GM21423 (cell line): ENCODE data around the gene CREBBP.
A peak's percentile ranks its signal among the peaks of the same experiment; 100 is the strongest.

Experiments used
- ATAC-seq: cut with Tn5 transposase; IDR thresholded peaks from one replicate; pipeline ENCODE4 v1.9.1; 2021; ENCODE audit warnings: mild to moderate bottlenecking, moderate library complexity; ENCODE audit not compliant: unreplicated experiment

The CREBBP gene

DNA sequence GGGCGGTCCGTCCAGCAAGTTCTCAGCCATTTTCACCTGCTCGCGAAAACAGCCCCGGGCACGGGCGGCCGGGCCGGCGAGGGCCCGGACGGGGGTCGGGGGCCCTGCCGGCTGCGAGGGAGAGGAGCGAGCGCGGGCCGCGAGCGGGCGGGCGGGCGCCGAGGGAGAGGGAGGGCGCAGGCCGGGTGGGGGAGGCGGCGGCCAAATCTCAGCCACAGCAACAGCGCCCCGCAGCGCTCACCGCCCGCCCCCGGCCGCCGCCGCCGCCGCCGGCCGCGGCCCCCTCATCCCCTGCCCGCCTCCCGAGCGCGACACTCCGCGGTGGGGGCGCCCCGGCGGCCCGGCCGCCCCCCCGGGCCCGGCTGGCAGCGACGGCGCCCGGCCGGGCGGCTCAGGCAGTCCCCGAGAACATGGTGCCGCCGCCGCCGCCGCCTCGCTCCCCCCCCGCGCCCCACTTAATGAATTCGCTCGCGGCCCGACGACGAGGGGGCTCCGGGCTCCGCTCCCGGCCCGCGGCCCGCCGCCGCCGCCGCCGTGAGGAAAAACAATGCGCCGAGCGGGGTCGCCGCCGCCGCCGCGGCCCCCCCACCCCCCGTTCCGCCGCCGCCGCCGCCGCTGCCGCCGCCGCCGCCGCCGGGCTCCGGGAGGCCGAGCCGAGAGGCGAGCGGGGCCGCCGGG lies 487 bp downstream of the CREBBP start:
- peak; percentile 57 for ATAC-seq

- no peak for ATAC-seq
Observed at GRCh38 chr16:3879258-3879886, 1.1 kb downstream of the CREBBP start.

DNA sequence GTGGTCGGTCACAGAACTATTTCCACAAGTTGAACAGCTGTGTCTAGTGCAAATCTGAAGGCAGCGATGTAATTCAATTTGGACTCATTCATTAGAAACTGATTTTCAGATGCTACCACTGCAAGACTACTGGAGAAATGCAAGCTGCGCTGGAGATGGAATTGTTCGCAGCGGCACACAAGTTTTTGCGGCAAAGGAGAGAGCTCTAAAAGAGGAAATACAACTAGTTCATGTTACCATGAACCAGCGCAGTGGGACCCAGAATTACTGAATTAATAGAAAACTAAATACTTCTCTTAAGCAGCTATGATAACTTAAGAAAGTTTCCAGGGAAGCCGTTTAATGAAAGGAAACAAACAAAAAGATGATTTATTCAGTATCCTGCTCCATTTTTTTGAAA lies 1.9 kb downstream of the CREBBP start:
- ATAC-seq, result no peak

- no peak for ATAC-seq
Observed at GRCh38 chr16:3876695-3877094, 3.8 kb downstream of the CREBBP start.

GRCh38 chr16:3876160-3876559 lies 4.4 kb downstream of the CREBBP start:
- ATAC-seq, result no peak

- no peak for ATAC-seq
Observed at GRCh38 chr16:3874794-3875692, 5.5 kb downstream of the CREBBP start.

DNA sequence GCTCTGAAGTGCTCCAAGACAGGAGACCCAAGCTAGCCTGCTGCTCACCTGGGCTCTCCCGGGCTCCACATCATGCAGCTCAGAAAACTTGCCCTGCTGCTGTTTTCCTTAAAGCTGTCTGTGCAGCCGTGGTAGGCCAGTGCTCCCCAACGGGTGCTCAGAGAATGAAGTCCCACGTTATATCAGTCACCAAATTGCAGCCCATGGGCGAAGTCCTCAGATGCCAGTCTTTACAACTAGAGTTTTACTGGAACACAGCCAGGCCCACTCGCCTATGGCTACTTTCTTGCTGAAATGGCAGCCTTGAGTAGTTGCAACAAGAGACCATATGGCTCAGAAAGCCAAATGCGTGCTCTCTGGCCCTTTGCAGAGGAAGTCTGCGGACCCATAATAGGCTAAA lies 6.3 kb downstream of the CREBBP start:
- ATAC-seq, result no peak

DNA sequence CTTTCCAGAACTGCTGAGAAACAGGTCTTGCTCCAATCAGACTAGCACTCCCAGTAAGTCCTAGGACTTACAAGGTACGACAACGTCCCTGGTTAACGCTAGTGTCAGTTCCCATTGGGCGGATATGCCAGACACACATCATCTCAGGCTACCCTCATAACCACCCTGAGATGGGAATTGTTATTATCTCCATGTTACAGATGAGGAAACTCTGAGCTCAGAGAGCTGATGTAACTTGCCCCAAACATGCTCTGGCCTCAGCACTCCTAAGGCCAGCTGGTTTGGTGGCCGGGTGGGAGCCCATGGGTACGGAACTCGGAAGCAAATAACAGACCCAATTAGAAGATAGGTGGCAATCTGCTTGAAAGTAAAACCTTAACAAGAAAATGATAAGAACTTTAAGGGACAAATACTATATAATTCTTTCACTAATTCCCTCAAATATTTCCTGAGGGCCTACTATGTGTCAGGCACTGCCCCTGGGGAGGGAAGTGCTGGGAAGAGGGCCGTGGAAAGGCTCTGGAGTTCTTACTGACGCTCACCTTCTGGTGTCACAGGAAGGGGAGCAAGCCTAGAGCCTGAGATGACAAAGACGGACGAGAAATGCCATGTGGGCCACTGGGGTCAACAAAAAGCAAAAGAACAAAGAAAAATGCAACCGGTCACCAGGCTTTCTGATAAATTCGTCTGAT lies 6.9 kb downstream of the CREBBP start:
- ATAC-seq, result no peak

GRCh38 chr16:3872216-3872895 lies 8.2 kb downstream of the CREBBP start:
- ATAC-seq, result no peak

DNA sequence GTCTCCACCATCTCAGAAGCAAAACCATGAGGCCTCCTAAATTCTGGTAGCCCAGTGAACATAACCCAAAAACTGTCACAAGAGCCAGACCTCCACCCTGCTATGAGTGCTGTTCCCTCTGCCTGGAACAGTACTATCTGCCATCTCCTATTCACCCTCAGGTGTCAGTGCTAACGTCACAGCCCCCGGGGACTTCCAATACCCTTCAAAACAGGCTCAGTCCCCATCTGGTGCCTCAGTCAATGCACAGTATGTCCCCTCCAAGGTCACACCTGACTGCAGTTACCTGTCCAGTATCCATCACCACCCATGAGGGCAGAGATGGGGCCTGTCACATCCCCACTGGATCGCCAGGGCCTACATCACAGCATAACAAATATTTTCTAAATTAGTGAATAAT lies 11.5 kb downstream of the CREBBP start:
- ATAC-seq, result no peak

GRCh38 chr16:3868556-3868955 lies 12.0 kb downstream of the CREBBP start:
- ATAC-seq, result no peak

DNA sequence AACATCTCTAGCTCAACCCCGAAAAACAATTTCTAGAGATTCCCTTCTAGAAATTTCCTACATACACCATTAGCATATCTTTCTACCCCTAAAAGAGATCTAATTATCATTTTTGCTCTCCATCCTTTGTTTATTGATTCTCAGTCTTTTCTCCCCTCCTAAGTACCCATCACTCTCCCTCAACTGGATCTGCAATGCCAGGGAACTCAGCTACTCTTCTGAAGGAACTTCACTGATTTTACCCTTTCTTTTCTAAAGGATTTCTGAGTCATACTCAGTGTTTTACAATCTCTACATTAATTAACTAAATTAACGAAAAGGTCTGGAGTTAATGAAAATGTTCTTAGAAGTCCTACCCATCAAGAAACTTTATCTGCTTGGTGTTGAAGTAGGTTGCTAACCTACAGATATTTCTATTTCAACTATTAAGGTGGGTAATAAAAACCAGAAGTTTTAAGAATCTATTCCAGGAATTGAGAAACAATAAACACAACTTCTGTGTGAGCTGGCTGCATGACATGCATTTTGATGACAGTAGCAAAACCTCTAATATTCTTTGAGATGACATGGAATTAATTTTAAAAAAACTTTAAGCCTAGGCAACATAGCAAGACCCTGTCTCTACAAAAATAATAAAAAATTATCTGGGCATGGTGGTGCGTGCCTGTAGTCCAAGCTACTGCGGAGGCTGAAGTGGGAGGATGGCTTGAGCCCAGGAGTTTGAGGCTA lies 13.6 kb downstream of the CREBBP start:
- no peak for ATAC-seq

DNA sequence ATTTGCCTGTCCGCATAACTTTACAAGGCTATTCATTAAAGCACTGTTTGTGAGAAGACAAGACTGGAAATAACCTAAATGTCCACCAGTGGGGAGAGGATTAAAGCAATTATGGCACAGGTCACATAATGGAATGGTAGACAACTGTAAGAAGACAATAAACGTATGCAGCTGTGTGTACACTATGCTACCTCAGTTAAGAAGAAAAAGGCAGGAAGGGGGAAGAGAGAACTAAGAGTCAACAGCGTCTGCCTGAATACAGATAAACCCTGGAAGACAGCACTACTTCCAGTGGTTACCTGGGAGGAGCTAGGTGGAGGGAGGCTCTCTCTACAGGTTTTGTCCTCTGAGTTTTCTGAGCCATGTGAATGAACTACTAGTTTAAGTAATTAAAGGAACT lies 15.3 kb downstream of the CREBBP start:
- no peak for ATAC-seq

GRCh38 chr16:3864562-3864961 lies 16.0 kb downstream of the CREBBP start:
- ATAC-seq, result no peak

GRCh38 chr16:3863587-3863986 lies 16.9 kb downstream of the CREBBP start:
- no peak for ATAC-seq

DNA sequence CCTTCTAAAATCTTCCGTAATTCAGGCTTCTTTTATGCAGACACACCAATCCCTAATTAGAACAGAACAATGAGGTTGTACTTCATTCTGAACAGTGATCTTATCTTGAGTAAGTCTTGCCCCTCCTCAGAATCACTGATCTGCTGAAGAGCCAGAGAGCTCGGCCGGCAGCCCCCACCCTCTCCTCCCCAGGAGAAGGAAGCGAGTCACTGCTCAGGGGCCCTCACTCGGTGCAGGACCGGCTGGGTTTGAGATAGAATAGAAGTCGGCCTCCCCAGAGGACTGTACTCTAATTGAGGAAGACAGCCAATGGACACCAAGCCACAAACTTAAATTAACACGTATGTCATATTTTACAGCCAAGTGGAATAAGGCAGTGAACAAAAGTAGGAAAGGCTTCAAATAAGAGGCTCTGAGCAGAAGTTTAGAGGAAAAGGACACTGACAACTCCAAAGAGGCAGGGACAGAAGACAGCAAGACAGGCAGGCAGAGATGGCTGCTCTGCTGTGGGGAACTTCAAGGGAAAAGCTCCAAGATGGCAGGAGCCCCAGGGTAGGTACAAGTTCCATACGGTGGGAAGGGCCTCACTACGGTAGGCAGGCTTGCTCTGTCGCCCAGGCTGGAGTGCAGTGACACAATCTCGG lies 18.6 kb downstream of the CREBBP start:
- ATAC-seq, result no peak

GRCh38 chr16:3859889-3860288 lies 20.6 kb downstream of the CREBBP start:
- no peak for ATAC-seq

- no peak for ATAC-seq
Observed at GRCh38 chr16:3858801-3859200, 21.7 kb downstream of the CREBBP start.

DNA sequence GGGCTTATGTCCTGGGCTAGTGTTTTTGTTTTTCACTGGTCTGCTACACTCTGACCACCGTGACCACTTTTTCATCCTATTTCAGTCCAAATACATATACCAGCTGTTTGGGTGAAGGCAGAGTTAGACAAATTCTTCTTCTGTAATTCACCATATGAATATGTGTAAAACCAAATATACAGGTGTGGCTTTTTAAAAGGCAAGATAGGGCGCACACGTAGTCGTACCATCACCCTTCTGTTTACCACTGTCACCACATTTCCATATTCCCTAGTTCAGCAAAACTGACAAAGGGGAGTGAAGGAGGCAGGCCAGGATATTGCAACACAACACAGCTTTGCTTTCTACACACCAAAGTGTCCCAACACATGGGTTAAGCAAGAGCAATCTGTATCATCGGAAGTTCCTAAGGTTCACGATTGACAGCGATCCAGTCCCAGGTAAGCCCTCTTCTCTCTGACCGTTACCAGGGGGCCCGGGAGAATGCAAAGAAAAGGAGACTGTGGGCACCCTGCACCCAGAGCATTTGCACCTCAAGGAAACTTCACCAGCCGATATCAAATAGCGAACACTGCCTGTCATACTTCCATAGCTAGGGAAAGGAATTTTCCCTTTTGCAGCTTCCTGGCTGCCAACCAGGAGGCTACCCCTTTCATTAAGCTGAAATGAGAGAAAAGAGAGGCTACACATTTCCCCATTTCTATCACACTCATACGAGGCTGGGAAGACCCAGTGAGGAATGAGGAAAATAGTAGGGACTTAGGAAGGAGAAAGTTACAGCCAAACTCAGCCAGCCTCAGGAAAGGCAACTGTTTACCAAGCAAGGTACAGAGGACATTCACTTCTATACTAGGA lies 23.1 kb downstream of the CREBBP start:
- ATAC-seq, result peak; percentile 43
